Heart left ventricle (tissue), 13 donors: ENCODE data around the gene SLC25A10.

Source experiments
- CTCF ChIP-seq, 12 donors: fragments of 200-600 bp; sonication (generic) in 4 of 12; IDR thresholded peaks; one replicate each; pipeline versions ENCODE4 v1.5.0 to v1.8.0; 2018 to 2022; ENCODE audit warnings: antibody characterized with exemption in 12 of 12, mild to moderate bottlenecking in 5 of 12
- POLR2A ChIP-seq, 2 donors: fragments of 450-650 bp; IDR thresholded peaks; one replicate each; pipeline ENCODE4 v1.6.1; 2017; ENCODE audit warnings: antibody characterized with exemption in 2 of 2, mild to moderate bottlenecking in 2 of 2, moderate library complexity in 2 of 2
- donor health status: ischemic (EF 13 %, LVEDD 7.1; RV severe dilation, severe dysfunction).
- donor health status: DM: no; HTN: yes; CAD: no.
- donor health status: DM: no; HTN: no; CAD: no.
- donor health status: ischemic (EF 25% LVEDD 6.9; RV normal size, moderate dysfunction).
- donor health status: ischemic (EF 25% LVEDD 5.7; RV mildly dilated, moderate dysfunction).
- donor health status: ischemic (EF 35%, LVEDD 5.7; RV mildly dilated, moderate dysfunction).
- donor health status: nonischemic (EF 11% LVEDD 7.7; RV severe dilation, severe dysfunction).
- donor health status: DM: yes; HTN: yes; CAD: no.
- donor health status: PGD.
- donor health status: ischemic (EF 29% LVEDD 5.4; RV normal size, mild dysfunction).
- donor health status: nonischemic (EF 23%, LVEDD 6.1; RV moderate dilation, normal function).

- TF ChIP-seq CTCF (IDR thresholded peaks at IDR 0.05), result no peak
- TF ChIP-seq POLR2A (IDR thresholded peaks at IDR 0.05), result no peak
Measured at GRCh38 chr17:81740395-81740961, 28.4 kb downstream of the SLC25A10 start.
